ENCODE results near the gene CLCNKA.

GRCh38 chr1:16018749-16019643, 2.8 kb upstream of the CLCNKA start:
- TF ChIP-seq CTCF (IDR thresholded peaks at IDR 0.05), result no peak
- TF ChIP-seq POLR2A (IDR thresholded peaks at IDR 0.05), result no peak

Measured in lower leg skin (tissue), 3 donors.